GM06990 (cell line): Measurements from ENCODE around the gene CLSTN2.

Experiments
- DNase-seq: peaks from one replicate; pipeline ENCODE4 v3.0.0-alpha.2; 2011; ENCODE audit not compliant: insufficient read length; ENCODE audit errors: extremely low read depth
- H3K27me3 ChIP-seq: replicated peaks from 2 replicates; pipeline ENCODE4 v1.6.0; 2011; ENCODE audit warnings: low read length; ENCODE audit not compliant: control insufficient read depth, insufficient read depth
- H3K36me3 ChIP-seq: 2 replicates; pipeline ENCODE4 v1.5.1; 2011; ENCODE audit warnings: low read length; ENCODE audit not compliant: control insufficient read depth, insufficient read depth
- H3K4me3 ChIP-seq: replicated peaks from 2 replicates; pipeline ENCODE4 v1.5.1; 2011; ENCODE audit warnings: low read depth, mild to moderate bottlenecking, control low read depth, low read length
- TF ChIP-seq, protein P1 (sequence below): IDR thresholded peaks from 2 replicates; pipeline ENCODE4 v1.5.1; 2011; ENCODE audit warnings: low read length, control low read depth, mild to moderate bottlenecking, inconsistent platforms; ENCODE audit not compliant: insufficient read depth, poor library complexity, severe bottlenecking

Gene CLSTN2

GRCh38 chr3:140365872-140366697 lies 431.1 kb downstream of the CLSTN2 start:
- no peak for DNase-seq
- TF ChIP-seq, protein P1, sequence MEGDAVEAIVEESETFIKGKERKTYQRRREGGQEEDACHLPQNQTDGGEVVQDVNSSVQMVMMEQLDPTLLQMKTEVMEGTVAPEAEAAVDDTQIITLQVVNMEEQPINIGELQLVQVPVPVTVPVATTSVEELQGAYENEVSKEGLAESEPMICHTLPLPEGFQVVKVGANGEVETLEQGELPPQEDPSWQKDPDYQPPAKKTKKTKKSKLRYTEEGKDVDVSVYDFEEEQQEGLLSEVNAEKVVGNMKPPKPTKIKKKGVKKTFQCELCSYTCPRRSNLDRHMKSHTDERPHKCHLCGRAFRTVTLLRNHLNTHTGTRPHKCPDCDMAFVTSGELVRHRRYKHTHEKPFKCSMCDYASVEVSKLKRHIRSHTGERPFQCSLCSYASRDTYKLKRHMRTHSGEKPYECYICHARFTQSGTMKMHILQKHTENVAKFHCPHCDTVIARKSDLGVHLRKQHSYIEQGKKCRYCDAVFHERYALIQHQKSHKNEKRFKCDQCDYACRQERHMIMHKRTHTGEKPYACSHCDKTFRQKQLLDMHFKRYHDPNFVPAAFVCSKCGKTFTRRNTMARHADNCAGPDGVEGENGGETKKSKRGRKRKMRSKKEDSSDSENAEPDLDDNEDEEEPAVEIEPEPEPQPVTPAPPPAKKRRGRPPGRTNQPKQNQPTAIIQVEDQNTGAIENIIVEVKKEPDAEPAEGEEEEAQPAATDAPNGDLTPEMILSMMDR = no peak
- H3K4me3 ChIP-seq = no peak overlapping the region
- H3K36me3 ChIP-seq = no peaks in the 10 kb centered on the region
- peaks cover 1% of the 10 kb centered on the region; the same call in 1 of the 2 replicates for H3K27me3 ChIP-seq

GRCh38 chr3:140368223-140368811 lies 433.3 kb downstream of the CLSTN2 start:
- Histone ChIP-seq H3K4me3 (no peak overlapping the region), H3K36me3 (no peaks in the 10 kb centered on the region), H3K27me3 (peaks cover 1% of the 10 kb centered on the region; the same call in 1 of the 2 replicates)
- DNase-seq = no peak
- TF ChIP-seq, protein P1 = no peak

GRCh38 chr3:140370686-140371085 lies 435.7 kb downstream of the CLSTN2 start:
- no peak for DNase-seq
- Histone ChIP-seq H3K4me3 (no peak overlapping the region), H3K36me3 (no peaks in the 10 kb centered on the region), H3K27me3 (peaks cover 1% of the 10 kb centered on the region; the same call in 1 of the 2 replicates)
- TF ChIP-seq, protein P1 = no peak

GRCh38 chr3:140373234-140373633 lies 438.2 kb downstream of the CLSTN2 start:
- Histone ChIP-seq H3K36me3 (no peaks in the 10 kb centered on the region), H3K27me3 (no peaks in the 10 kb centered on the region), H3K4me3 (no peak overlapping the region)
- TF ChIP-seq, protein P1 = no peak
- DNase-seq = no peak

DNA sequence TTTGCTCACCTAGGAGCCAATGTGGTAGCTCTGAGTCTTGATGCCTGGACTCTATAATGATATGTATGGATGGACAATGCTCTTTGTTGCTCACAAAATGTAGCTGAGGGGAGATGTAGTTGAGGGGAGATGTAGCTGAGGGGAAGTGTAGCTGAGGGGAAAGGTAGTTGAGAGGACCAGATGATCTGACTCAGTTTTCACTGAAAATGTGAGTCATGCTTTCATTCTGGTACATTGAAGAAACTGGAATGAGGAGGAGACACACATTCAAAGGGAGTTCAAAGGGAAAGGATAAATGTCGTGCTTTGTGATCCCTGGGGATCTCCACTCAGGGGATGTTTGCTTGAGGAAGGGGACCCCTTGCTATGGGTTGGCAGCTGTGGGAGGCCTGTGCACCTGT lies 440.0 kb downstream of the CLSTN2 start:
- H3K4me3 ChIP-seq = no peak overlapping the region
- no peak for DNase-seq
- no peaks in the 10 kb centered on the region for H3K36me3 ChIP-seq
- TF ChIP-seq, protein P1 = no peak
- H3K27me3 ChIP-seq = no peaks in the 10 kb centered on the region; the same call in 1 of the 2 replicates
